Brain microvascular endothelial cell (primary cell): ENCODE results near the gene MYPN.
A peak's percentile ranks its signal among the peaks of the same experiment; 100 is the strongest.

Source experiments
- DNase-seq: peaks from one replicate; pipeline ENCODE4 v3.0.0-alpha.2; 2020
- H3K27ac ChIP-seq: fragments of 250-450 bp; sonication (Bioruptor Pico); 2 replicates; pipeline ENCODE4 v1.5.1; 2020; ENCODE audit warnings: mild to moderate bottlenecking, moderate library complexity
- H3K27me3 ChIP-seq: fragments of 250-450 bp; sonication (Bioruptor Pico); replicated peaks from 2 replicates; pipeline ENCODE4 v1.5.1; 2020; ENCODE audit warnings: mild to moderate bottlenecking
- H3K36me3 ChIP-seq: fragments of 250-450 bp; sonication (Bioruptor Pico); replicated peaks from 2 replicates; pipeline ENCODE4 v1.5.1; 2020; ENCODE audit warnings: mild to moderate bottlenecking
- H3K4me3 ChIP-seq: 2 replicates; pipeline ENCODE4 v1.5.1; 2011; ENCODE audit warnings: low read depth, mild to moderate bottlenecking, control low read depth, low read length, moderate library complexity
- CTCF ChIP-seq: IDR thresholded peaks from 2 replicates; pipeline ENCODE4 v1.5.1; 2011; ENCODE audit warnings: low read depth, mild to moderate bottlenecking, moderate library complexity, low read length, control low read depth, inconsistent platforms; ENCODE audit errors: missing control alignments
- in situ Hi-C: cut with HindIII; loops from 2 replicates; pipeline ENCODE4 v1.10.0; 2017; ENCODE audit warnings: low sequenced_read_pairs, low pct_ligation_motif_present

The MYPN gene

GRCh38 chr10:68125772-68126171 lies 16.5 kb downstream of the MYPN start:
- Histone ChIP-seq H3K27ac (no peak overlapping the region), H3K36me3 (no peaks in the 10 kb centered on the region), H3K27me3 (no peaks in the 10 kb centered on the region), H3K4me3 (no peak overlapping the region)
- in situ Hi-C loops, result no loop called here
- DNase-seq, result no peak
- TF ChIP-seq CTCF, result no peak

GRCh38 chr10:68128015-68128414 lies 18.7 kb downstream of the MYPN start:
- in situ Hi-C loops, result no loop called here
- Histone ChIP-seq H3K4me3 (no peak overlapping the region), H3K36me3 (no peaks in the 10 kb centered on the region), H3K27me3 (no peaks in the 10 kb centered on the region), H3K27ac (no peak overlapping the region)
- TF ChIP-seq CTCF, result no peak
- DNase-seq, result no peak

GRCh38 chr10:68132391-68132790 lies 23.1 kb downstream of the MYPN start:
- no peaks in the 10 kb centered on the region for H3K27me3 ChIP-seq

GRCh38 chr10:68133523-68133922 lies 24.2 kb downstream of the MYPN start:
- DNase-seq, result no peak
- in situ Hi-C loops, result no loop called here
- no peaks in the 10 kb centered on the region for H3K27me3 ChIP-seq
- no peak overlapping the region for H3K27ac ChIP-seq
- no peak for TF ChIP-seq CTCF
- H3K4me3 ChIP-seq, result no peak overlapping the region
- H3K36me3 ChIP-seq, result no peaks in the 10 kb centered on the region

More at GRCh38 chr10:68132391-68132790, 23.1 kb downstream of the MYPN start:
- in situ Hi-C loops, result no loop called here
- Histone ChIP-seq H3K36me3 (no peaks in the 10 kb centered on the region), H3K4me3 (no peak overlapping the region), H3K27ac (no peak overlapping the region)
- DNase-seq, result no peak
- TF ChIP-seq CTCF, result no peak

GRCh38 chr10:68135362-68135761 lies 26.1 kb downstream of the MYPN start:
- in situ Hi-C loops, result no loop called here
- Histone ChIP-seq H3K27ac (peak overlapping the region; percentile 96), H3K36me3 (no peaks in the 10 kb centered on the region), H3K27me3 (no peaks in the 10 kb centered on the region), H3K4me3 (no peak overlapping the region)
- no peak for DNase-seq
- TF ChIP-seq CTCF, result no peak
